HuH-7.5 (cell line): Measurements from ENCODE around the gene CD300H.
"Not testable (repeated sequence)": the region's sequence is repeated elsewhere in the genome, so short reads cannot be mapped to it uniquely, and the experiment has no call there.

ENCODE experiments used
- DNase-seq: peaks from one replicate; pipeline ENCODE4 v3.0.0; 2011; ENCODE audit warnings: low spot score

The CD300H gene

GRCh38 chr17:74584292-74585060 lies 17.2 kb upstream of the CD300H start:
- DNase-seq = no peak

- DNase-seq = no peak
These were observed 15.3 kb upstream of the CD300H start for GRCh38 chr17:74582633-74583032.

GRCh38 chr17:74579900-74580299 lies 12.6 kb upstream of the CD300H start:
- no peak for DNase-seq

- no peak for DNase-seq
These were observed 11.7 kb upstream of the CD300H start for GRCh38 chr17:74578979-74579378.

- no peak for DNase-seq
These were observed 7.3 kb upstream of the CD300H start for GRCh38 chr17:74574489-74575142.

GRCh38 chr17:74573635-74574034 lies 6.3 kb upstream of the CD300H start:
- DNase-seq = not testable (repeated sequence)

GRCh38 chr17:74573169-74573568 lies 5.9 kb upstream of the CD300H start:
- no peak for DNase-seq

GRCh38 chr17:74571621-74572270 lies 4.4 kb upstream of the CD300H start:
- no peak for DNase-seq

GRCh38 chr17:74569020-74570003 lies 2.0 kb upstream of the CD300H start:
- no peak for DNase-seq

- no peak for DNase-seq
These were observed 981 bp upstream of the CD300H start for GRCh38 chr17:74568106-74568873.

- DNase-seq = peak; percentile 36
These were observed 1.1 kb downstream of the CD300H start for GRCh38 chr17:74566132-74566753.

- DNase-seq = no peak
These were observed 2.2 kb downstream of the CD300H start for GRCh38 chr17:74565126-74565525.

- no peak for DNase-seq
These were observed 4.0 kb downstream of the CD300H start for GRCh38 chr17:74563358-74563757.

- DNase-seq = no peak
These were observed 5.7 kb downstream of the CD300H start for GRCh38 chr17:74561586-74561985.

GRCh38 chr17:74558882-74559519 lies 8.3 kb downstream of the CD300H start:
- DNase-seq = no peak

- not testable (repeated sequence) for DNase-seq
These were observed 8.9 kb downstream of the CD300H start for GRCh38 chr17:74558402-74558801.

- DNase-seq = no peak
These were observed 11.8 kb downstream of the CD300H start for GRCh38 chr17:74555427-74555940.

- DNase-seq = no peak
These were observed 12.4 kb downstream of the CD300H start for GRCh38 chr17:74554909-74555308.

GRCh38 chr17:74552037-74552436 lies 15.3 kb downstream of the CD300H start:
- no peak for DNase-seq

GRCh38 chr17:74550602-74551001 lies 16.7 kb downstream of the CD300H start:
- DNase-seq = no peak
